ENCODE results near the gene ATP5F1D.

The ATP5F1D gene

GRCh38 chr19:1255186-1256161, 13.9 kb downstream of the ATP5F1D start:
- peaks cover 63% of the 10 kb centered on the region for H3K4me1 ChIP-seq (ENCODE audit: control insufficient read depth, insufficient read depth, low read length, unreplicated experiment)
- no peaks in the 10 kb centered on the region for H3K27me3 ChIP-seq (ENCODE audit: insufficient read depth, low read length)
- peaks cover 33% of the 10 kb centered on the region; the same call in 1 of the 2 replicates for H3K36me3 ChIP-seq (ENCODE audit: insufficient read depth, low read length)
- H3K79me2 ChIP-seq (ENCODE audit: control insufficient read depth, insufficient read depth, low read length, unreplicated experiment) = peaks cover 44% of the 10 kb centered on the region
- H2AFZ ChIP-seq (ENCODE audit: low read length, unreplicated experiment) = no peak overlapping the region
- H3K27ac ChIP-seq (ENCODE audit: low read depth, low read length) = peak overlapping the region; percentile 98
- H3K4me3 ChIP-seq (ENCODE audit: low read depth, low read length) = no peak overlapping the region

- H3K36me3 ChIP-seq (ENCODE audit: insufficient read depth, low read length) = peaks cover 24% of the 10 kb centered on the region; the same call in 1 of the 2 replicates
- H3K4me1 ChIP-seq (ENCODE audit: control insufficient read depth, insufficient read depth, low read length, unreplicated experiment) = peaks cover 73% of the 10 kb centered on the region
- H2AFZ ChIP-seq (ENCODE audit: low read length, unreplicated experiment) = no peak overlapping the region
- peaks cover 31% of the 10 kb centered on the region for H3K79me2 ChIP-seq (ENCODE audit: control insufficient read depth, insufficient read depth, low read length, unreplicated experiment)
- H3K4me3 ChIP-seq (ENCODE audit: low read depth, low read length) = no peak overlapping the region
- H3K27ac ChIP-seq (ENCODE audit: low read depth, low read length) = peak overlapping the region; percentile 95
- H3K27me3 ChIP-seq (ENCODE audit: insufficient read depth, low read length) = no peaks in the 10 kb centered on the region
Observed at GRCh38 chr19:1256646-1257474, 15.3 kb downstream of the ATP5F1D start.

- H2AFZ ChIP-seq (ENCODE audit: low read length, unreplicated experiment) = no peak overlapping the region
- peaks cover 30% of the 10 kb centered on the region for H3K79me2 ChIP-seq (ENCODE audit: control insufficient read depth, insufficient read depth, low read length, unreplicated experiment)
- H3K27ac ChIP-seq (ENCODE audit: low read depth, low read length) = peak overlapping the region; percentile 95
- peaks cover 23% of the 10 kb centered on the region; the same call in 1 of the 2 replicates for H3K36me3 ChIP-seq (ENCODE audit: insufficient read depth, low read length)
- H3K4me3 ChIP-seq (ENCODE audit: low read depth, low read length) = no peak overlapping the region
- H3K4me1 ChIP-seq (ENCODE audit: control insufficient read depth, insufficient read depth, low read length, unreplicated experiment) = peaks cover 80% of the 10 kb centered on the region
- H3K27me3 ChIP-seq (ENCODE audit: insufficient read depth, low read length) = no peaks in the 10 kb centered on the region
Observed at GRCh38 chr19:1257475-1258162, 16.1 kb downstream of the ATP5F1D start.

- Histone ChIP-seq H3K79me2 (ENCODE audit: control insufficient read depth, insufficient read depth, low read length, unreplicated experiment) (peaks cover 30% of the 10 kb centered on the region), H3K4me3 (ENCODE audit: low read depth, low read length) (0 out of 2 replicates have a peak overlapping the region, but pooled peaks have one; percentile 16), H3K36me3 (ENCODE audit: insufficient read depth, low read length) (peaks cover 23% of the 10 kb centered on the region; the same call in 1 of the 2 replicates), H3K27me3 (ENCODE audit: insufficient read depth, low read length) (no peaks in the 10 kb centered on the region), H3K27ac (ENCODE audit: low read depth, low read length) (peak overlapping the region; percentile 95), H3K4me1 (ENCODE audit: control insufficient read depth, insufficient read depth, low read length, unreplicated experiment) (peaks cover 85% of the 10 kb centered on the region), H2AFZ (ENCODE audit: low read length, unreplicated experiment) (no peak overlapping the region)
Observed at GRCh38 chr19:1258163-1258492, 16.6 kb downstream of the ATP5F1D start.

- Histone ChIP-seq H3K4me3 (ENCODE audit: low read depth, low read length) (no peak overlapping the region), H3K4me1 (ENCODE audit: control insufficient read depth, insufficient read depth, low read length, unreplicated experiment) (peaks cover 85% of the 10 kb centered on the region), H3K79me2 (ENCODE audit: control insufficient read depth, insufficient read depth, low read length, unreplicated experiment) (peaks cover 25% of the 10 kb centered on the region)
Observed at GRCh38 chr19:1258707-1259205, 17.2 kb downstream of the ATP5F1D start.

GRCh38 chr19:1259206-1259875, 17.8 kb downstream of the ATP5F1D start:
- H3K4me1 ChIP-seq (ENCODE audit: control insufficient read depth, insufficient read depth, low read length, unreplicated experiment) = peaks cover 79% of the 10 kb centered on the region
- peaks cover 15% of the 10 kb centered on the region; the same call in 1 of the 2 replicates for H3K36me3 ChIP-seq (ENCODE audit: insufficient read depth, low read length)
- peak overlapping the region; percentile 95 for H3K27ac ChIP-seq (ENCODE audit: low read depth, low read length)
- no peak overlapping the region for H2AFZ ChIP-seq (ENCODE audit: low read length, unreplicated experiment)
- H3K79me2 ChIP-seq (ENCODE audit: control insufficient read depth, insufficient read depth, low read length, unreplicated experiment) = peaks cover 20% of the 10 kb centered on the region
- H3K4me3 ChIP-seq (ENCODE audit: low read depth, low read length) = no peak overlapping the region
- H3K27me3 ChIP-seq (ENCODE audit: insufficient read depth, low read length) = no peaks in the 10 kb centered on the region

More at GRCh38 chr19:1258707-1259205, 17.2 kb downstream of the ATP5F1D start:
- H3K27ac ChIP-seq (ENCODE audit: low read depth, low read length) = peak overlapping the region; percentile 95
- peaks cover 19% of the 10 kb centered on the region; the same call in 1 of the 2 replicates for H3K36me3 ChIP-seq (ENCODE audit: insufficient read depth, low read length)
- H3K27me3 ChIP-seq (ENCODE audit: insufficient read depth, low read length) = no peaks in the 10 kb centered on the region
- no peak overlapping the region for H2AFZ ChIP-seq (ENCODE audit: low read length, unreplicated experiment)

- Histone ChIP-seq H3K36me3 (ENCODE audit: insufficient read depth, low read length) (peaks cover 7% of the 10 kb centered on the region; the same call in 1 of the 2 replicates), H3K27ac (ENCODE audit: low read depth, low read length) (peak overlapping the region; percentile 95), H3K4me1 (ENCODE audit: control insufficient read depth, insufficient read depth, low read length, unreplicated experiment) (peaks cover 79% of the 10 kb centered on the region), H3K79me2 (ENCODE audit: control insufficient read depth, insufficient read depth, low read length, unreplicated experiment) (peaks cover 12% of the 10 kb centered on the region), H3K27me3 (ENCODE audit: insufficient read depth, low read length) (no peaks in the 10 kb centered on the region), H2AFZ (ENCODE audit: low read length, unreplicated experiment) (no peak overlapping the region), H3K4me3 (ENCODE audit: low read depth, low read length) (peak overlapping the region; percentile 51; the same call in 1 of the 2 replicates)
Observed at GRCh38 chr19:1259876-1260748, 18.6 kb downstream of the ATP5F1D start.

GRCh38 chr19:1260749-1261537, 19.4 kb downstream of the ATP5F1D start:
- H3K36me3 ChIP-seq (ENCODE audit: insufficient read depth, low read length) = no peaks in the 10 kb centered on the region
- H3K79me2 ChIP-seq (ENCODE audit: control insufficient read depth, insufficient read depth, low read length, unreplicated experiment) = peaks cover 6% of the 10 kb centered on the region
- peak overlapping the region; percentile 92 for H3K4me3 ChIP-seq (ENCODE audit: low read depth, low read length)
- peaks cover 75% of the 10 kb centered on the region for H3K4me1 ChIP-seq (ENCODE audit: control insufficient read depth, insufficient read depth, low read length, unreplicated experiment)
- peak overlapping the region; percentile 5 for H2AFZ ChIP-seq (ENCODE audit: low read length, unreplicated experiment)
- no peaks in the 10 kb centered on the region for H3K27me3 ChIP-seq (ENCODE audit: insufficient read depth, low read length)
- H3K27ac ChIP-seq (ENCODE audit: low read depth, low read length) = peak overlapping the region; percentile 96

- Histone ChIP-seq H2AFZ (ENCODE audit: low read length, unreplicated experiment) (no peak overlapping the region), H3K36me3 (ENCODE audit: insufficient read depth, low read length) (no peaks in the 10 kb centered on the region), H3K4me3 (ENCODE audit: low read depth, low read length) (peak overlapping the region; percentile 92), H3K27me3 (ENCODE audit: insufficient read depth, low read length) (no peaks in the 10 kb centered on the region), H3K27ac (ENCODE audit: low read depth, low read length) (peak overlapping the region; percentile 96), H3K79me2 (ENCODE audit: control insufficient read depth, insufficient read depth, low read length, unreplicated experiment) (peaks cover 6% of the 10 kb centered on the region), H3K4me1 (ENCODE audit: control insufficient read depth, insufficient read depth, low read length, unreplicated experiment) (peaks cover 76% of the 10 kb centered on the region)
Observed at GRCh38 chr19:1261538-1261797, 19.9 kb downstream of the ATP5F1D start.
